Upper lobe of left lung (tissue), 6 donors: Measurements from ENCODE around the gene OR1F1. TPM values are rescaled to one million over a fixed set of nuclear protein-coding genes. Genes with fewer than 3 reads are reported as not detected.

Source experiments
- ATAC-seq, 2 donors: fragments of 200-7000 bp; cut with Tn5 transposase; one replicate each; pipeline ENCODE4 v1.9.1; 2022; ENCODE audit warnings: mild to moderate bottlenecking in 2 of 2, moderate library complexity in 2 of 2; ENCODE audit not compliant: low FRiP score in 2 of 2
- DNase-seq, 2 donors: peaks; one replicate each; pipeline ENCODE4 v3.0.0-alpha.2; 2019 to 2020
- H3K27ac ChIP-seq, 4 donors: fragments of 200-600 bp; sonication (generic); one replicate each; pipeline ENCODE4 v1.5.1; 2016 to 2019
- H3K27me3 ChIP-seq, 4 donors: fragments of 200-600 bp; sonication (generic); one replicate each; pipeline ENCODE4 v1.5.1; 2017 to 2019
- H3K36me3 ChIP-seq, 4 donors: fragments of 200-600 bp; sonication (generic); one replicate each; pipeline ENCODE4 v1.5.1; 2016 to 2019
- H3K4me1 ChIP-seq, 4 donors: fragments of 200-600 bp; sonication (generic); one replicate each; pipeline ENCODE4 v1.5.1; 2018 to 2019
- H3K4me3 ChIP-seq, 4 donors: fragments of 200-600 bp; sonication (generic); one replicate each; pipeline ENCODE4 v1.5.1; 2017 to 2019; ENCODE audit warnings: mild to moderate bottlenecking in 2 of 4, moderate library complexity in 1 of 4
- H3K9me3 ChIP-seq, 4 donors: fragments of 200-600 bp; sonication (generic); one replicate each; pipeline ENCODE4 v1.5.1; 2018 to 2019
- CTCF ChIP-seq, 6 experiments: fragments of 450-650 bp in 4 of 6; fragments of 200-600 bp in 2 of 6; sonication (generic) in 2 of 6; IDR thresholded peaks; one replicate each; pipeline ENCODE4 v1.5.1; 2016 to 2019; ENCODE audit warnings: antibody characterized with exemption in 6 of 6
- EP300 ChIP-seq, 4 donors: sonication (generic); formaldehyde crosslinking; IDR thresholded peaks; one replicate each; pipeline ENCODE4 v1.5.1; 2017; ENCODE audit warnings: antibody characterized with exemption in 4 of 4, control low read depth in 2 of 4
- POLR2A ChIP-seq, 4 donors: fragments of 450-650 bp; IDR thresholded peaks; one replicate each; pipeline ENCODE4 v1.5.1; 2016 to 2017; ENCODE audit warnings: antibody characterized with exemption in 4 of 4, mild to moderate bottlenecking in 2 of 4
- POLR2AphosphoS5 ChIP-seq, 2 donors: sonication (generic); formaldehyde crosslinking; IDR thresholded peaks; one replicate each; pipeline ENCODE4 v1.5.1; 2017; ENCODE audit warnings: antibody characterized with exemption in 2 of 2
- WGBS, 2 donors: methylation state at CpG; one replicate each; pipeline ENCODE4 v1.1.5; 2017 to 2018; 5-methylcytosine and 5-hydroxymethylcytosine counted together
- total RNA-seq, 6 donors: library from RNA; depleted of rRNA in 4 of 6; stranded (reverse); fragments of >200 nt in 4 of 6; gene quantifications; one replicate each; pipeline versions ENCODE4 v1.1.0 to v1.2.1, GENCODE V29; 2016 to 2021
- donor health status: DM: no; HTN: no; CAD: no; lungs with moderate emphysema.
- donor health status: DM: no; HTN: yes; CAD: no; lungs with severe emphysema.

OR1F1 gene
- total RNA-seq, 6 donors from 2014 or later: not detected

GRCh38 chr16:3212567-3212966 lies 24.6 kb downstream of the OR1F1 start:
- no peak for ATAC-seq
- no peaks in the 10 kb centered on the region for H3K27me3 ChIP-seq

GRCh38 chr16:3214904-3215600 lies 27.0 kb downstream of the OR1F1 start:
- Histone ChIP-seq H3K4me3 (no peak overlapping the region), H3K27ac (peak overlapping the region in 1 of 4 donors; percentile 18), H3K9me3 (peaks cover 0 to 4% (median 0%) of the 10 kb centered on the region in 4 donors), H3K27me3 (no peaks in the 10 kb centered on the region), H3K36me3 (no peaks in the 10 kb centered on the region), H3K4me1 (no peaks in the 10 kb centered on the region)
- 38 to 46% methylated on average over 7 of the region's 7 CpGs for WGBS, 2 donors
- ATAC-seq: no peak
- DNase-seq: no peak
- TF ChIP-seq CTCF (IDR thresholded peaks at IDR 0.05): no peak
- no peak for TF ChIP-seq POLR2A (IDR thresholded peaks at IDR 0.05)
- no peak for TF ChIP-seq EP300 (IDR thresholded peaks at IDR 0.05)
- TF ChIP-seq POLR2AphosphoS5 (IDR thresholded peaks at IDR 0.05): no peak

More at GRCh38 chr16:3212567-3212966, 24.6 kb downstream of the OR1F1 start:
- Histone ChIP-seq H3K36me3 (no peaks in the 10 kb centered on the region), H3K27ac (no peak overlapping the region), H3K4me3 (no peak overlapping the region), H3K4me1 (no peaks in the 10 kb centered on the region), H3K9me3 (peaks cover 0 to 3% (median 0%) of the 10 kb centered on the region in 4 donors)
- no peak for DNase-seq
- 82 to 85% methylated on average over 1 of the region's 1 CpG for WGBS, 2 donors
- TF ChIP-seq POLR2A (IDR thresholded peaks at IDR 0.05): no peak
- TF ChIP-seq EP300 (IDR thresholded peaks at IDR 0.05): no peak
- no peak for TF ChIP-seq POLR2AphosphoS5 (IDR thresholded peaks at IDR 0.05)
- no peak for TF ChIP-seq CTCF (IDR thresholded peaks at IDR 0.05)

- no peaks in the 10 kb centered on the region for H3K36me3 ChIP-seq
- TF ChIP-seq CTCF (IDR thresholded peaks at IDR 0.05) (no peak), POLR2AphosphoS5 (IDR thresholded peaks at IDR 0.05) (no peak), EP300 (IDR thresholded peaks at IDR 0.05) (no peak), POLR2A (IDR thresholded peaks at IDR 0.05) (no peak)
- H3K27me3 ChIP-seq: no peaks in the 10 kb centered on the region
- WGBS, 2 donors: 70 to 85% methylated on average over 11 of the region's 11 CpGs
- no peaks in the 10 kb centered on the region for H3K4me1 ChIP-seq
- peak in 1 of 2 donors; percentile 34 for ATAC-seq
- no peak overlapping the region for H3K4me3 ChIP-seq
- peak overlapping the region in 1 of 4 donors; percentile 36 for H3K27ac ChIP-seq
- DNase-seq: no peak
- peaks cover 0 to 10% (median 2%) of the 10 kb centered on the region in 4 donors for H3K9me3 ChIP-seq
These were observed 27.7 kb downstream of the OR1F1 start for GRCh38 chr16:3215601-3216262.

GRCh38 chr16:3216263-3216640 lies 28.2 kb downstream of the OR1F1 start:
- H3K4me1 ChIP-seq: no peaks in the 10 kb centered on the region
- H3K4me3 ChIP-seq: no peak overlapping the region
- no peaks in the 10 kb centered on the region for H3K27me3 ChIP-seq
- DNase-seq (no peak), ATAC-seq (no peak)
- TF ChIP-seq EP300 (IDR thresholded peaks at IDR 0.05) (no peak), CTCF (IDR thresholded peaks at IDR 0.05) (no peak), POLR2A (IDR thresholded peaks at IDR 0.05) (no peak), POLR2AphosphoS5 (IDR thresholded peaks at IDR 0.05) (no peak)
- H3K36me3 ChIP-seq: no peaks in the 10 kb centered on the region
- H3K9me3 ChIP-seq: peaks cover 0 to 15% (median 6%) of the 10 kb centered on the region in 4 donors
- WGBS, 2 donors: 52 to 69% methylated on average over 3 of the region's 3 CpGs
- peak overlapping the region in 1 of 4 donors; percentile 36 for H3K27ac ChIP-seq
